HepG2 (cell line): ENCODE data around the gene DDX39B. TPM values are rescaled to one million over a fixed set of nuclear protein-coding genes. Genes with fewer than 3 reads are reported as not detected.

Experiments
- ARID2 ChIP-seq: sonication (generic); formaldehyde crosslinking; IDR thresholded peaks from 2 replicates; pipeline ENCODE4 v1.8.1; 2022; ENCODE audit warnings: mild to moderate bottlenecking, missing genetic modification reagents, borderline replicate concordance
- BORCS8-MEF2B ChIP-seq: sonication (generic); formaldehyde crosslinking; IDR thresholded peaks from 2 replicates; pipeline ENCODE4 v1.8.0; 2022; ENCODE audit warnings: mild to moderate bottlenecking, missing genetic modification reagents
- FOXA3 ChIP-seq: IDR thresholded peaks from 2 replicates; pipeline ENCODE4 v1.6.1; 2016; ENCODE audit warnings: missing genetic modification reagents, missing compliant biosample characterization
- HCFC1 ChIP-seq: fragments of 150-350 bp; IDR thresholded peaks from 2 replicates; pipeline ENCODE4 v1.6.1; 2014; ENCODE audit warnings: low read depth, low read length
- IRF2 ChIP-seq: IDR thresholded peaks from 2 replicates; pipeline ENCODE4 v1.6.1; 2018; ENCODE audit warnings: missing genetic modification reagents, missing compliant biosample characterization
- KLF6 ChIP-seq: IDR thresholded peaks from 2 replicates; pipeline ENCODE4 v1.8.0; 2016; ENCODE audit warnings: missing biosample characterization, missing genetic modification reagents
- KLF9 ChIP-seq: IDR thresholded peaks from 2 replicates; pipeline ENCODE4 v1.6.1; 2016; ENCODE audit warnings: low read depth
- LCORL ChIP-seq, 2 experiments: fragments of 450-650 bp in 1 of 2; sonication (generic) in 1 of 2; formaldehyde crosslinking in 1 of 2; IDR thresholded peaks; 2 replicates each; pipeline versions ENCODE4 v1.5.0 to v1.6.1; 2017 to 2020; ENCODE audit warnings: antibody characterized with exemption in 1 of 2, missing genetic modification reagents in 1 of 2
- NFE2L2 ChIP-seq: fragments of 150-350 bp; IDR thresholded peaks from 2 replicates; pipeline ENCODE4 v1.6.1; 2014; ENCODE audit warnings: low read length
- PITX1 ChIP-seq: sonication (generic); formaldehyde crosslinking; IDR thresholded peaks from 2 replicates; pipeline ENCODE4 v1.5.1; 2020; ENCODE audit warnings: mild to moderate bottlenecking, missing genetic modification reagents
- PPARG ChIP-seq: conservative IDR thresholded peaks from 2 replicates; pipeline ENCODE4 v1.6.1; 2016; ENCODE audit warnings: missing biosample characterization, missing genetic modification reagents
- PRDM10 ChIP-seq: sonication (generic); formaldehyde crosslinking; IDR thresholded peaks from 2 replicates; pipeline ENCODE4 v1.4.0; 2020; ENCODE audit warnings: low read depth, missing genetic modification reagents
- RCOR2 ChIP-seq: IDR thresholded peaks from 2 replicates; pipeline ENCODE4 v1.6.1; 2016; ENCODE audit warnings: missing biosample characterization, missing genetic modification reagents
- RFX1 ChIP-seq: fragments of 450-650 bp; IDR thresholded peaks from 2 replicates; pipeline ENCODE4 v1.6.1; 2017
- RNF2 ChIP-seq: fragments of 450-650 bp; conservative IDR thresholded peaks from 2 replicates; pipeline ENCODE4 v1.6.1; 2016; ENCODE audit warnings: low read depth
- SAFB2 ChIP-seq: sonication (generic); formaldehyde crosslinking; IDR thresholded peaks from 2 replicates; pipeline ENCODE4 v1.5.1; 2020; ENCODE audit warnings: missing genetic modification reagents, low read depth, mild to moderate bottlenecking, borderline replicate concordance
- SAP130 ChIP-seq: IDR thresholded peaks from 2 replicates; pipeline ENCODE4 v1.6.1; 2016; ENCODE audit warnings: low read depth
- SIX4 ChIP-seq: sonication (generic); formaldehyde crosslinking; IDR thresholded peaks from 2 replicates; pipeline ENCODE4 v1.4.0; 2020; ENCODE audit warnings: missing genetic modification reagents
- SMAD3 ChIP-seq: sonication (generic); formaldehyde crosslinking; IDR thresholded peaks from 2 replicates; pipeline ENCODE4 v1.4.0; 2020; ENCODE audit warnings: missing genetic modification reagents
- SMYD3 ChIP-seq: sonication (generic); formaldehyde crosslinking; IDR thresholded peaks from 2 replicates; pipeline ENCODE4 v1.8.1; 2023; ENCODE audit warnings: mild to moderate bottlenecking, missing genetic modification reagents
- THAP11 ChIP-seq: IDR thresholded peaks from 2 replicates; pipeline ENCODE4 v1.6.1; 2016; ENCODE audit warnings: missing biosample characterization, missing genetic modification reagents
- YY1 ChIP-seq: IDR thresholded peaks from 2 replicates; pipeline ENCODE4 v1.6.1; 2011; ENCODE audit warnings: low read length, low read depth, moderate library complexity, mild to moderate bottlenecking; ENCODE audit not compliant: insufficient read depth, insufficient replicate concordance
- ZNF562 ChIP-seq: sonication (generic); formaldehyde crosslinking; IDR thresholded peaks from 2 replicates; pipeline ENCODE4 v1.8.0; 2022; ENCODE audit warnings: missing genetic modification reagents, borderline replicate concordance
- ZNF770 ChIP-seq: sonication (generic); formaldehyde crosslinking; IDR thresholded peaks from 2 replicates; pipeline ENCODE4 v1.5.0; 2020; ENCODE audit warnings: mild to moderate bottlenecking, missing genetic modification reagents
- ZNF781 ChIP-seq: sonication (generic); formaldehyde crosslinking; IDR thresholded peaks from 2 replicates; pipeline ENCODE4 v1.5.1; 2020; ENCODE audit warnings: borderline replicate concordance, mild to moderate bottlenecking, missing genetic modification reagents; ENCODE audit errors: not compliant biosample characterization
- ZNF83 ChIP-seq: sonication (generic); formaldehyde crosslinking; IDR thresholded peaks from 2 replicates; pipeline ENCODE4 v1.4.0; 2020; ENCODE audit warnings: missing genetic modification reagents, mild to moderate bottlenecking, borderline replicate concordance
- polyA plus RNA-seq, 8 experiments: library from polyadenylated mRNA; depleted of rRNA in 3 of 8; stranded (reverse) in 7 of 8; unstranded in 1 of 8; fragments of >200 nt; fragmentation: Illumina TruSeq in 4 of 8; extraction: Trizol in 4 of 8; gene quantifications; 2 replicates each; pipeline versions ENCODE4 v1.2.1 to v1.2.3, GENCODE V29; 2011 to 2016; ENCODE audit warnings: low read depth in 4 of 8, missing spikeins in 1 of 8, mixed read lengths in 1 of 8; ENCODE audit not compliant: insufficient read depth in 1 of 8
- total RNA-seq, 5 experiments: library from RNA; depleted of rRNA; stranded (reverse); fragments of >200 nt; fragmentation: Illumina TruSeq; extraction: Trizol; gene quantifications; 2 replicates each; pipeline ENCODE4 v1.2.3, GENCODE V29; 2016; ENCODE audit warnings: low read depth in 1 of 5

Gene DDX39B
- total and polyA plus RNA-seq, 2 of the 13 experiments (the other 11 are each of a cell fraction or from before 2014, with no cell fraction given): 570 to 678 TPM

- TF ChIP-seq PITX1 (CRISPR knock-in tag) (peak; percentile 50; the same call in 1 of the 2 replicates), PPARG (CRISPR knock-in tag) (peak; percentile 53; the same call in 1 of the 2 replicates), SAP130 (CRISPR knock-in tag) (peak; percentile 63), NFE2L2 (no peak), PRDM10 (CRISPR knock-in tag) (peak; percentile 70; the same call in 1 of the 2 replicates), ZNF770 (CRISPR knock-in tag) (peak; percentile 62; the same call in 1 of the 2 replicates), BORCS8-MEF2B (CRISPR knock-in tag) (peak; percentile 72; the same call in 1 of the 2 replicates), SMYD3 (CRISPR knock-in tag) (no peak), KLF6 (CRISPR knock-in tag) (0 out of 2 replicates have a peak, but pooled peaks have one; percentile 30), ARID2 (no peak), SIX4 (0 out of 2 replicates have a peak, but pooled peaks have one; percentile 11), KLF9 (peak; percentile 51; the same call in 1 of the 2 replicates), SAFB2 (no peak), RNF2 (0 out of 2 replicates have a peak, but pooled peaks have one; percentile 37), HCFC1 (peak; percentile 34), IRF2 (CRISPR knock-in tag) (peak; percentile 76; the same call in 1 of the 2 replicates), LCORL (IDR thresholded peaks at IDR 0.05) (no peak), LCORL (CRISPR knock-in tag; IDR thresholded peaks at IDR 0.05) (peak; percentile 88; the same call in 1 of the 2 replicates), ZNF562 (CRISPR knock-in tag) (no peak), RFX1 (no peak), THAP11 (CRISPR knock-in tag) (peak; percentile 63; the same call in 1 of the 2 replicates), FOXA3 (CRISPR knock-in tag) (peak; percentile 19; the same call in 1 of the 2 replicates), SMAD3 (CRISPR knock-in tag) (peak; percentile 79; the same call in 1 of the 2 replicates), ZNF781 (no peak), YY1 (peak; percentile 65), ZNF83 (CRISPR knock-in tag) (no peak), RCOR2 (CRISPR knock-in tag) (no peak)
Observed at GRCh38 chr6:31546339-31546957, 4.6 kb upstream of the DDX39B start, which contains the start of gene ATP6V1G2 (continued).
